ENCODE data around the gene CBLL1. TPM values are rescaled to one million over a fixed set of nuclear protein-coding genes. Genes with fewer than 3 reads are reported as not detected.

The CBLL1 gene
- total and polyA plus RNA-seq, 10 of the 15 experiments (the other 5 are each of a cell fraction or from before 2014, with no cell fraction given): 7.2 to 40.1 (median 23.4) TPM

DNA sequence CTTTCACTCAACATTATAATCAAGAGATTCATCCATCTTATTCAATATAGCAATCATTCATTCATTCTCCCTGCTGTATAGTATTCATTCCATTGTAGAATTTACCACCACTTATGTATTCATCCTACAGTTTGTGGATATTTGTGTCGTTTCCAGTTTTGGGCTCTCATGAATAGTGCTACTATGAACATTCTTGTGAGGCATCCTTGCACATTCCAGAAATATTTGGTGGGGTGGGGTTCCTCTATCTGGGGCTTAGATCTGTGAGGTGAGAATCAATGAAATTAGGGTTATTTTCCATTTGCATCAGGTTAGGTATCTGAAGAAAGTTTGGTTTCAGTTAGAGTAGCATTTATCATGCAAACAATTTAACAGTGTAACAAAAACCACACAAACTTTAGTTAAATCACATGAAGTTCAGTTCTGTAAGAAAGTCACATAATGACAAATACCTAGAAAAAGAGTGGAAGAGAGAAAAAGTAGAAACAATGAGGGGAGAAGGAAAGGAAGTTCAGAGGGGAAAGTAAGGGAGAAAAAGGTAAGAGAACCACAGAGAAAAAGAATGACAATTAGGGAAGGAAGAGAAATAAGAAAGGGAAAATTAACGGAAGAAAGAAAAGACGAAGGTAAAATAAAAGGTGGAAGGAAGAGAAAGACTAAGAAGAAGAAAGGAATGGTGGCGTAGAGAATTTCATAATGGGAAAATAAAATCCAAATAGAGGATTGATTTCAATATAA lies 25.3 kb upstream of the CBLL1 start:
- H3K9me3 ChIP-seq (replicated peaks; ENCODE audit: control insufficient read depth, insufficient read depth, low read length): no peaks in the 10 kb centered on the region
- in situ Hi-C loops (cut with MboI): no loop called here
- FAIRE-seq: no peak
- no peak overlapping the region for H3K9ac ChIP-seq (ENCODE audit: control insufficient read depth, insufficient read depth, low read length)
- no peaks in the 10 kb centered on the region for H3K36me3 ChIP-seq (ENCODE audit: control insufficient read depth in 2 of 2, insufficient read depth in 2 of 2, low read length in 1 of 2)
- SMC1A ChIA-PET (ENCODE audit: uncharacterized antibody, unreplicated experiment): interaction anchor here (1.6 kb wide), 1 partner anchor 10 kb away, joined by 6 read pairs; no protein-coding TSS in a partner anchor
- no peak overlapping the region for H3K4me2 ChIP-seq (ENCODE audit: control insufficient read depth, insufficient read depth)
- CTCF ChIA-PET: no interaction called here
- intact Hi-C loops (cut with micrococcal nuclease; ENCODE audit: unreplicated experiment): no loop called here
- H3K27ac ChIP-seq (ENCODE audit: control insufficient read depth, insufficient read depth): no peak overlapping the region
- RAD21 ChIA-PET (ENCODE audit: unreplicated experiment): no interaction called here
- H3K4me3 ChIP-seq: no peak overlapping the region
- no peak overlapping the region for H2AFZ ChIP-seq (ENCODE audit: control insufficient read depth, low read depth, low read length)
- no peaks in the 10 kb centered on the region for H3K4me1 ChIP-seq (ENCODE audit: control insufficient read depth, insufficient read depth, low read length)
- BruUV-seq (replicated peaks): no TSS peak
- no peak for DNase-seq (ENCODE audit: low read depth, low spot score)
- no peaks in the 10 kb centered on the region for H3K79me2 ChIP-seq (ENCODE audit: control insufficient read depth, insufficient read depth, low read length)
- TF ChIP-seq NBN (IDR thresholded peaks at IDR 0.05) (no peak), BCL11A (IDR thresholded peaks at IDR 0.05; ENCODE audit: low read depth, low read length) (no peak), RAD21 (IDR thresholded peaks at IDR 0.05; ENCODE audit: insufficient read depth, low read depth, low read length) (no peak), GABPA (IDR thresholded peaks at IDR 0.05; ENCODE audit: low read depth) (no peak), STAT3 (IDR thresholded peaks at IDR 0.05; ENCODE audit: low read depth, low read length) (no peak), NR2F1 (conservative IDR thresholded peaks at IDR 0.05) (no peak), LARP7 (IDR thresholded peaks at IDR 0.05) (no peak)
- TF ChIP-seq, protein P1, sequence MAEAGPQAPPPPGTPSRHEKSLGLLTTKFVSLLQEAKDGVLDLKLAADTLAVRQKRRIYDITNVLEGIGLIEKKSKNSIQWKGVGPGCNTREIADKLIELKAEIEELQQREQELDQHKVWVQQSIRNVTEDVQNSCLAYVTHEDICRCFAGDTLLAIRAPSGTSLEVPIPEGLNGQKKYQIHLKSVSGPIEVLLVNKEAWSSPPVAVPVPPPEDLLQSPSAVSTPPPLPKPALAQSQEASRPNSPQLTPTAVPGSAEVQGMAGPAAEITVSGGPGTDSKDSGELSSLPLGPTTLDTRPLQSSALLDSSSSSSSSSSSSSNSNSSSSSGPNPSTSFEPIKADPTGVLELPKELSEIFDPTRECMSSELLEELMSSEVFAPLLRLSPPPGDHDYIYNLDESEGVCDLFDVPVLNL (IDR thresholded peaks at IDR 0.05; ENCODE audit: low read depth, low read length): no peak
- TF ChIP-seq, protein P2, sequence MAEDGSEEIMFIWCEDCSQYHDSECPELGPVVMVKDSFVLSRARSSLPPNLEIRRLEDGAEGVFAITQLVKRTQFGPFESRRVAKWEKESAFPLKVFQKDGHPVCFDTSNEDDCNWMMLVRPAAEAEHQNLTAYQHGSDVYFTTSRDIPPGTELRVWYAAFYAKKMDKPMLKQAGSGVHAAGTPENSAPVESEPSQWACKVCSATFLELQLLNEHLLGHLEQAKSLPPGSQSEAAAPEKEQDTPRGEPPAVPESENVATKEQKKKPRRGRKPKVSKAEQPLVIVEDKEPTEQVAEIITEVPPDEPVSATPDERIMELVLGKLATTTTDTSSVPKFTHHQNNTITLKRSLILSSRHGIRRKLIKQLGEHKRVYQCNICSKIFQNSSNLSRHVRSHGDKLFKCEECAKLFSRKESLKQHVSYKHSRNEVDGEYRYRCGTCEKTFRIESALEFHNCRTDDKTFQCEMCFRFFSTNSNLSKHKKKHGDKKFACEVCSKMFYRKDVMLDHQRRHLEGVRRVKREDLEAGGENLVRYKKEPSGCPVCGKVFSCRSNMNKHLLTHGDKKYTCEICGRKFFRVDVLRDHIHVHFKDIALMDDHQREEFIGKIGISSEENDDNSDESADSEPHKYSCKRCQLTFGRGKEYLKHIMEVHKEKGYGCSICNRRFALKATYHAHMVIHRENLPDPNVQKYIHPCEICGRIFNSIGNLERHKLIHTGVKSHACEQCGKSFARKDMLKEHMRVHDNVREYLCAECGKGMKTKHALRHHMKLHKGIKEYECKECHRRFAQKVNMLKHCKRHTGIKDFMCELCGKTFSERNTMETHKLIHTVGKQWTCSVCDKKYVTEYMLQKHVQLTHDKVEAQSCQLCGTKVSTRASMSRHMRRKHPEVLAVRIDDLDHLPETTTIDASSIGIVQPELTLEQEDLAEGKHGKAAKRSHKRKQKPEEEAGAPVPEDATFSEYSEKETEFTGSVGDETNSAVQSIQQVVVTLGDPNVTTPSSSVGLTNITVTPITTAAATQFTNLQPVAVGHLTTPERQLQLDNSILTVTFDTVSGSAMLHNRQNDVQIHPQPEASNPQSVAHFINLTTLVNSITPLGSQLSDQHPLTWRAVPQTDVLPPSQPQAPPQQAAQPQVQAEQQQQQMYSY (CRISPR knock-in tag; IDR thresholded peaks at IDR 0.05): no peak
- TF ChIP-seq, protein P3, sequence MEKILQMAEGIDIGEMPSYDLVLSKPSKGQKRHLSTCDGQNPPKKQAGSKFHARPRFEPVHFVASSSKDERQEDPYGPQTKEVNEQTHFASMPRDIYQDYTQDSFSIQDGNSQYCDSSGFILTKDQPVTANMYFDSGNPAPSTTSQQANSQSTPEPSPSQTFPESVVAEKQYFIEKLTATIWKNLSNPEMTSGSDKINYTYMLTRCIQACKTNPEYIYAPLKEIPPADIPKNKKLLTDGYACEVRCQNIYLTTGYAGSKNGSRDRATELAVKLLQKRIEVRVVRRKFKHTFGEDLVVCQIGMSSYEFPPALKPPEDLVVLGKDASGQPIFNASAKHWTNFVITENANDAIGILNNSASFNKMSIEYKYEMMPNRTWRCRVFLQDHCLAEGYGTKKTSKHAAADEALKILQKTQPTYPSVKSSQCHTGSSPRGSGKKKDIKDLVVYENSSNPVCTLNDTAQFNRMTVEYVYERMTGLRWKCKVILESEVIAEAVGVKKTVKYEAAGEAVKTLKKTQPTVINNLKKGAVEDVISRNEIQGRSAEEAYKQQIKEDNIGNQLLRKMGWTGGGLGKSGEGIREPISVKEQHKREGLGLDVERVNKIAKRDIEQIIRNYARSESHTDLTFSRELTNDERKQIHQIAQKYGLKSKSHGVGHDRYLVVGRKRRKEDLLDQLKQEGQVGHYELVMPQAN (conservative IDR thresholded peaks at IDR 0.05): no peak
- TF ChIP-seq, protein P4, sequence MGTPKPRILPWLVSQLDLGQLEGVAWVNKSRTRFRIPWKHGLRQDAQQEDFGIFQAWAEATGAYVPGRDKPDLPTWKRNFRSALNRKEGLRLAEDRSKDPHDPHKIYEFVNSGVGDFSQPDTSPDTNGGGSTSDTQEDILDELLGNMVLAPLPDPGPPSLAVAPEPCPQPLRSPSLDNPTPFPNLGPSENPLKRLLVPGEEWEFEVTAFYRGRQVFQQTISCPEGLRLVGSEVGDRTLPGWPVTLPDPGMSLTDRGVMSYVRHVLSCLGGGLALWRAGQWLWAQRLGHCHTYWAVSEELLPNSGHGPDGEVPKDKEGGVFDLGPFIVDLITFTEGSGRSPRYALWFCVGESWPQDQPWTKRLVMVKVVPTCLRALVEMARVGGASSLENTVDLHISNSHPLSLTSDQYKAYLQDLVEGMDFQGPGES (IDR thresholded peaks at IDR 0.05): no peak
- no peak for ATAC-seq
- H3K27me3 ChIP-seq (replicated peaks in 1 of 2; ENCODE audit: control insufficient read depth in 2 of 2, insufficient read depth in 2 of 2, low read length in 1 of 2): no peaks in the 10 kb centered on the region
- WGBS (ENCODE audit: insufficient coverage, insufficient replicate concordance, low lambda C conversion rate, missing lambda C conversion rate): 58% methylated on average over 4 of the region's 4 CpGs
- H4K20me1 ChIP-seq (ENCODE audit: control insufficient read depth, insufficient read depth): no peaks in the 10 kb centered on the region
- POLR2A ChIA-PET: no interaction called here
